ENCODE results near the gene BTG4.

- no peak for TF ChIP-seq CEBPB (IDR thresholded peaks at IDR 0.05)
- no peak for TF ChIP-seq REST (IDR thresholded peaks at IDR 0.05; ENCODE audit: low read depth)
- no peak for TF ChIP-seq TEAD4 (IDR thresholded peaks at IDR 0.05)
- no peak for TF ChIP-seq MAX (IDR thresholded peaks at IDR 0.05)
- no peak for TF ChIP-seq EP300 (IDR thresholded peaks at IDR 0.05; ENCODE audit: borderline replicate concordance)
- no peak for TF ChIP-seq TCF12 (IDR thresholded peaks at IDR 0.05; ENCODE audit: low read depth)
- TF ChIP-seq RAD21 (IDR thresholded peaks at IDR 0.05; ENCODE audit: low read depth) = no peak
- TF ChIP-seq YY1 (IDR thresholded peaks at IDR 0.05; ENCODE audit: low read depth) = no peak
- TF ChIP-seq USF1 (IDR thresholded peaks at IDR 0.05) = no peak
- no peak for TF ChIP-seq TAF1 (IDR thresholded peaks at IDR 0.05; ENCODE audit: low read depth)
- no peak for TF ChIP-seq CREB1 (IDR thresholded peaks at IDR 0.05; ENCODE audit: low read depth)
- TF ChIP-seq EGR1 (IDR thresholded peaks at IDR 0.05) = no peak
Measured at GRCh38 chr11:111450480-111451320, 61.5 kb downstream of the BTG4 start.
